Left colon (tissue), 2 donors: ENCODE results near the gene CENPX. TPM values are rescaled to one million over a fixed set of nuclear protein-coding genes. Genes with fewer than 3 reads are reported as not detected.

Experiments used
- ATAC-seq: fragments of 200-7000 bp; cut with Tn5 transposase; one replicate; pipeline ENCODE4 v1.9.1; 2020; ENCODE audit warnings: mild to moderate bottlenecking, moderate library complexity
- DNase-seq, 2 donors: peaks; one replicate each; pipeline ENCODE4 v3.0.0-alpha.2; 2020
- intact Hi-C, 2 donors: fragments of 100-400 bp; cut with DNase I in 1 of 2; cut with micrococcal nuclease in 1 of 2; formaldehyde crosslinking; loops; one replicate each; pipeline versions ENCODE4 v1.11.2 to v1.14.0; 2022; cut with DNase I, micrococcal nuclease
- total RNA-seq, 2 donors: library from RNA; stranded (reverse); fragmentation: NEBNext Ultra II Directional; extraction: Animal tissue kit (Norgen Biotek cat#: 25700); gene quantifications; one replicate each; pipeline ENCODE4 v1.2.1, GENCODE V29; 2021
- donor health status: DM: no; HTN: no; CAD: no.
- donor health status: DM: yes; HTN: yes; CAD: no.

The CENPX gene
- total RNA-seq, 2 donors from 2014 or later = 83.3 to 127 TPM

- DNase-seq (no peak), ATAC-seq (peak; percentile 5)
- intact Hi-C loops = no loop called here
Measured at GRCh38 chr17:82056729-82057621, 34.3 kb upstream of the CENPX start.

GRCh38 chr17:82055965-82056728, 33.5 kb upstream of the CENPX start:
- intact Hi-C loops = no loop called here
- no peak for ATAC-seq

DNA sequence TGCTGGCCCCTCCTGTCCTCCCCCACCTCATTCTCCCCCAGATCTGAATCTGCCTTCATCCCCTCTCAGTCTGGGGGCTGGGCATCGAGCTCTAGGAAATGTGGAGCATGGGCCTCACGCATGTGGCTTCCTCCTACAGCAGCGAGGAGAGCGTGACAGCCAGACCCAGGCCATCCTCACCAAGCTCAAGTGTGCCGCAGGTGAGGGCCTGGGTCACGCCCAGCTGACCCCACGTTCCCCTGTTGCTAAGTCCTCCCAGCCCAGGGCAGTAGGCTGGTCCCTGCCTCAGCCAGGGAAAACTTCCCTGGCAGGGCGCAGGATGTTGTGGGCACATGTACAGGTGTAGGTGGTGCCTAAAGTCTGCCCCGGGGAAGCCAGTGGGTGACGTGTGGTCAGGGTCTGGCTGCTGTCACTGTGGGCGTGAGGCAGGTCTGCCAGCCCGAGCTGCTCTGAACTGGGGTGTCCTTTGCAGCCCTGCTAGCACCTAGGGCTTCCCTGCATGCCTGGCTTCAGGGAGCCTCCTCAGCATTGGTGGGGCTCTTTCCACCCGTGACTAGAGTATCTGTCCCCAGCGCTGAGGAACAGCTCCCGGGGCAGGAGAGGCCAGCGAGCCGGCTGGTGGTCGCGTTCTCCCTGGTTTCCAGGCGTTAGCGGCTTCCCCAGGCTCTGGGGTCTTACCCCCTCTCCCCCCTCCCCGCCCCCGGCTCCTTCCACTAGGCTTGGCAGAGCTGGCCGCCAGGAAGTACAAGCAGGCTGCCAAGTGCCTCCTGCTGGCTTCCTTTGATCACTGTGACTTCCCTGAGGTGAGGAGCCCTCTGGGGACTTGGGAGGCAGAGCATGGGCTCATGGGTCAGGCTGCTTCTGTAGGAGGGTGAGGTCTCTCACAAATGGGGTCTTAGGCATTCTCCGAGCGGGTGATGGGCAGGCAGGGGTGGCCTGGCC, 32.6 kb upstream of the CENPX start:
- DNase-seq (no peak), ATAC-seq (no peak)
- intact Hi-C loops = no loop called here

More at GRCh38 chr17:82055965-82056728, 33.5 kb upstream of the CENPX start:
- DNase-seq = no peak

DNA sequence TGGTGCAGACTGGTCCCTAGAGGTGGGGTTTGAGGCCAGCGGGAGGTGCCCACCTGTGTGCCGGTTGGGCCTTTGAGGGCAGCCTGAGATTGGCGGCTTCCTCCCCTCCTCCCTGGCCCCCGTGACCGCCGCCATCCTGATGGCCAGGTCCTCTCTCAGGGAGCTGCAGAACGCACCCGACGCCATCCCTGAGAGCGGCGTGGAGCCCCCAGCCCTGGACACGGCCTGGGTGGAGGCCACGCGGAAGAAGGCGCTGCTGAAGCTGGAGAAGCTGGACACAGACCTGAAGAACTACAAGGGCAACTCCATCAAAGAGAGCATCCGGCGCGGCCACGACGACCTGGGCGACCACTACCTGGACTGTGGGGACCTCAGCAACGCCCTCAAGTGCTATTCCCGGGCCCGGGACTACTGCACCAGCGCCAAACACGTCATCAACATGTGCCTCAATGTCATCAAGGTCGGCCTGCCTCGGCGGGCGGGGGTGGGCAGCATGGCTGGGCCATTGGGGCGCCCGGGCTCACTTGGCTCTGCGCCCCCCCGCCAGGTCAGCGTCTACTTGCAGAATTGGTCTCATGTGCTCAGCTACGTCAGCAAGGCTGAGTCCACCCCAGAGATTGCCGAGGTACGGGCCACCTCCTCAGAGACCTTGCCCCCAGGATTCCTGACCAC, 31.8 kb upstream of the CENPX start:
- no peak for ATAC-seq
- intact Hi-C loops = no loop called here
- DNase-seq = no peak

- ATAC-seq (no peak), DNase-seq (no peak)
- intact Hi-C loops = no loop called here
Measured at GRCh38 chr17:82053556-82054263, 31.0 kb upstream of the CENPX start.

GRCh38 chr17:82053130-82053529, 30.5 kb upstream of the CENPX start:
- no peak for ATAC-seq

GRCh38 chr17:82052638-82053059, 30.0 kb upstream of the CENPX start:
- no peak for DNase-seq
- no peak for ATAC-seq
- intact Hi-C loops = no loop called here

More at GRCh38 chr17:82053130-82053529, 30.5 kb upstream of the CENPX start:
- intact Hi-C loops = no loop called here
- no peak for DNase-seq

- ATAC-seq = peak; percentile 82
- intact Hi-C loops = no loop called here
- peak; percentile 73 to 91 for DNase-seq
Measured at GRCh38 chr17:82051776-82052637, 29.3 kb upstream of the CENPX start, which contains the start of the genes GPS1 and RFNG. TSS of gene GPS1 (plus strand) at chr17:82051898. CDS start at chr17:82051932, 34 bp downstream. TSS of gene RFNG (minus strand) at chr17:82051811. CDS start at chr17:82051766, 45 bp downstream.

GRCh38 chr17:82050761-82051641, 28.3 kb upstream of the CENPX start:
- ATAC-seq (peak; percentile 21), DNase-seq (no peak)
- intact Hi-C loops = no loop called here

GRCh38 chr17:82050152-82050760, 27.6 kb upstream of the CENPX start:
- no peak for DNase-seq
- no peak for ATAC-seq
- intact Hi-C loops = no loop called here

- ATAC-seq (no peak), DNase-seq (no peak)
- intact Hi-C loops = no loop called here
Measured at GRCh38 chr17:82049521-82049971, 26.9 kb upstream of the CENPX start.

- intact Hi-C loops = no loop called here
- ATAC-seq (no peak), DNase-seq (no peak)
Measured at GRCh38 chr17:82049106-82049505, 26.4 kb upstream of the CENPX start.

DNA sequence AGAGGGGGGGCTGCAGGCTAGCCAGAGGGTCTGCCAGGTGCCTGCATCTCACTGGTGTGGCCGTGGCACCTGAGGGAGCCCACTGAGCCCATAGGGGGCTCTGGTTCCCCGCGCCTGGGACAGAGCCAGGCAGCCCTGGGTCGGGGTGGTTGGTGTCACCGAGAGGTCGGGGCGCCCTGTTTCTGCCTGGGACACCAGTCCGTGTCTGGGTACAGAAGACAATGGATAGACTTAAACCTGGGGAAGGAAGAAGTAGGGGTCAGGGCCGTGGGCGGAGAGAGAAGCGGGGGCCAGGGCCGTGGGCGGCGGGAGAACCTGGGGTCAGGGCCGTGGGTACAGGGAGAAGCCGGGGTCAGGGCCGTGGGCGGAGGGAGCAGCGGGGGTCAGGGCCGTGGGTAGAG, 25.9 kb upstream of the CENPX start:
- DNase-seq = no peak
- ATAC-seq = no peak
- intact Hi-C loops = no loop called here

- DNase-seq (no peak), ATAC-seq (no peak)
- intact Hi-C loops = no loop called here
Measured at GRCh38 chr17:82047914-82048570, 25.4 kb upstream of the CENPX start.

GRCh38 chr17:82047379-82047778, 24.7 kb upstream of the CENPX start:
- ATAC-seq = no peak

More at GRCh38 chr17:82047379-82047778, 24.7 kb upstream of the CENPX start:
- intact Hi-C loops = no loop called here
- no peak for DNase-seq
